Lower lobe of right lung (tissue), 2 donors: ENCODE data around the gene PPOX. TPM values are rescaled to one million over a fixed set of nuclear protein-coding genes. Genes with fewer than 3 reads are reported as not detected.

Source experiments
- ATAC-seq, 2 donors: fragments of 200-7000 bp; cut with Tn5 transposase; one replicate each; pipeline ENCODE4 v1.9.1; 2020 to 2022; ENCODE audit warnings: mild to moderate bottlenecking in 2 of 2, moderate library complexity in 2 of 2
- DNase-seq: peaks from one replicate; pipeline ENCODE4 v3.0.0-alpha.2; 2020
- H3K27ac ChIP-seq: fragments of 200-600 bp; one replicate; pipeline ENCODE4 v1.8.0; 2022
- H3K27me3 ChIP-seq: fragments of 200-600 bp; one replicate; pipeline ENCODE4 v1.8.0; 2022; ENCODE audit warnings: low read depth
- H3K36me3 ChIP-seq: fragments of 200-600 bp; one replicate; pipeline ENCODE4 v1.8.0; 2022; ENCODE audit warnings: mild to moderate bottlenecking
- H3K4me1 ChIP-seq: fragments of 200-600 bp; one replicate; pipeline ENCODE4 v1.8.0; 2022
- H3K4me3 ChIP-seq: fragments of 200-600 bp; one replicate; pipeline ENCODE4 v1.8.0; 2022; ENCODE audit warnings: mild to moderate bottlenecking
- H3K9me3 ChIP-seq: fragments of 200-600 bp; one replicate; pipeline ENCODE4 v1.8.0; 2022
- intact Hi-C: fragments of 100-400 bp; cut with DNase I; formaldehyde crosslinking; loops from one replicate; pipeline ENCODE4 v1.11.0; 2022
- total RNA-seq: library from RNA; stranded (reverse); fragmentation: NEBNext Ultra II Directional; extraction: Animal tissue kit (Norgen Biotek cat#: 25700); gene quantifications from one replicate; pipeline ENCODE4 v1.2.1, GENCODE V29; 2021
- TF ChIP-seq, protein P1 (sequence below): fragments of 200-600 bp; IDR thresholded peaks from one replicate; pipeline ENCODE4 v1.8.0; 2022; ENCODE audit warnings: antibody characterized with exemption, mild to moderate bottlenecking
- donor health status: DM: no; HTN: yes; CAD: no; lungs with severe emphysema.

Gene PPOX
- total RNA-seq, 1 donor from 2014 or later, result 24.1 TPM

DNA sequence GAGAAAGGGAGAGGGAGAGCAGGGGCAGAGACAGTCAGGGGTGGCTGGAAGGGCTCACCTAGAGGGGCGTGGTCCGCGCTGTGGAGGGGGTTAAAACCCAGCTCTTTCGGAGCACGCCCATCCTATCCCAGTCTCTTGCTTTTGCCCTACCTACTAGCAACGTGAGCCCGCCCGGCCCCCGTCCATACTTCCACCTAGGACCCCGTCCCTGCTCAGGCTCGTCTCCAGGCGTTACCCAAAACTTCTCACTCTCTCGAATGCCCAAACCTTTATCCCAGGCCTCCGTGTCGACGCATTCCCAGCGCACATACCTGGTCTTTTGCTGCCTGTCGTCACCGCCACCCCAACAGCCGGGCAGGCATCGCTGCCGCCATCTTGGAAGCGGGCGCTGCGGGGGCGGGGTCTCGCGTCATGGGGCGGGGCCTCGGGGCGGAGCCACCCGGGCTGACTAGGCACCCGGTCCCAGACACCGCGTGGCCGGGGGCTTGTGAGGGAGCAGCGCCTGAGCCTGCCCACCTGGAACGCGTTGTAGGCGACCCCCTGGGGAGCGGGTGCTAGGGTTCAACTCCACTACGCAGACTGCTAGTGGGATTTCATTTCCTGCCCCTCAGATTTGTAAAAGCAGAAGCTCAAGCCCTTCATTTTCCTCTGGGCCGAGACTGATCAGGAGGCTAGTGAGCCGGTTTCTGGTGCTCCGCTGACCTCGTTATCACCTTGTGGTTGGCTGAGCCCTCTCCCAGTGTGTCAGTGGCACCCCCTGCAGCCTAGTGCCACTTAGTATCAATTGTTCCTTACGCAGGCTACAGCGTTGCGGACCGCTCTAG lies 11.1 kb downstream of the PPOX start, which contains the start of gene B4GALT3:
TSS of gene B4GALT3 (minus strand) at position 396 of the 824 bp plus-strand sequence. CDS start 1,447 bp downstream, outside the sequence.
- DNase-seq (peak; percentile 93), ATAC-seq (peak; percentile 97 to 99)
- peak within 1 kb of the TSS; percentile 80 for H3K4me3 ChIP-seq
- no peaks in the 10 kb centered on the region for H3K9me3 ChIP-seq
- peaks cover 37% of the 10 kb centered on the region for H3K36me3 ChIP-seq
- TF ChIP-seq, protein P1, sequence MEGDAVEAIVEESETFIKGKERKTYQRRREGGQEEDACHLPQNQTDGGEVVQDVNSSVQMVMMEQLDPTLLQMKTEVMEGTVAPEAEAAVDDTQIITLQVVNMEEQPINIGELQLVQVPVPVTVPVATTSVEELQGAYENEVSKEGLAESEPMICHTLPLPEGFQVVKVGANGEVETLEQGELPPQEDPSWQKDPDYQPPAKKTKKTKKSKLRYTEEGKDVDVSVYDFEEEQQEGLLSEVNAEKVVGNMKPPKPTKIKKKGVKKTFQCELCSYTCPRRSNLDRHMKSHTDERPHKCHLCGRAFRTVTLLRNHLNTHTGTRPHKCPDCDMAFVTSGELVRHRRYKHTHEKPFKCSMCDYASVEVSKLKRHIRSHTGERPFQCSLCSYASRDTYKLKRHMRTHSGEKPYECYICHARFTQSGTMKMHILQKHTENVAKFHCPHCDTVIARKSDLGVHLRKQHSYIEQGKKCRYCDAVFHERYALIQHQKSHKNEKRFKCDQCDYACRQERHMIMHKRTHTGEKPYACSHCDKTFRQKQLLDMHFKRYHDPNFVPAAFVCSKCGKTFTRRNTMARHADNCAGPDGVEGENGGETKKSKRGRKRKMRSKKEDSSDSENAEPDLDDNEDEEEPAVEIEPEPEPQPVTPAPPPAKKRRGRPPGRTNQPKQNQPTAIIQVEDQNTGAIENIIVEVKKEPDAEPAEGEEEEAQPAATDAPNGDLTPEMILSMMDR, result no peak
- H3K27ac ChIP-seq, result peak within 1 kb of the TSS; percentile 91
- H3K27me3 ChIP-seq, result no peaks in the 10 kb centered on the region
- intact Hi-C loops, result no loop called here
- peaks cover 38% of the 10 kb centered on the region for H3K4me1 ChIP-seq

DNA sequence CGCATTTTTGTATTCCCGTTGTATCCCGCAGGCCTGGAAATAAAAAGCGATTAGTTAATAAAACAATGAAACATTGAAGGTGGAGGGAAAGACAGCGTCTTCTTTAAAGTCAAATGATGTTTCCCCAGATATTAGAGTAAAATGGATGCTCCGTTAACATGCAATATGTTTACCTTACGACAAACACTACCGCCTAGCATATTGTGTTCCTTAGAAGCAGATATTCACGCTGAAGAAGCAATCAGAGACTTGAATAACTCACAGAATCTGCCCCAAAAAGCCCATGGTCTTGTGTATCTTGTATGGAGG lies 11.7 kb downstream of the PPOX start:
- Histone ChIP-seq H3K4me1 (peaks cover 38% of the 10 kb centered on the region), H3K36me3 (peaks cover 31% of the 10 kb centered on the region), H3K27ac (peak overlapping the region; percentile 91), H3K9me3 (no peaks in the 10 kb centered on the region), H3K4me3 (peak overlapping the region; percentile 80), H3K27me3 (no peaks in the 10 kb centered on the region)
- no peak for DNase-seq
- intact Hi-C loops, result no loop called here
- no peak for ATAC-seq
- TF ChIP-seq, protein P1, result no peak

DNA sequence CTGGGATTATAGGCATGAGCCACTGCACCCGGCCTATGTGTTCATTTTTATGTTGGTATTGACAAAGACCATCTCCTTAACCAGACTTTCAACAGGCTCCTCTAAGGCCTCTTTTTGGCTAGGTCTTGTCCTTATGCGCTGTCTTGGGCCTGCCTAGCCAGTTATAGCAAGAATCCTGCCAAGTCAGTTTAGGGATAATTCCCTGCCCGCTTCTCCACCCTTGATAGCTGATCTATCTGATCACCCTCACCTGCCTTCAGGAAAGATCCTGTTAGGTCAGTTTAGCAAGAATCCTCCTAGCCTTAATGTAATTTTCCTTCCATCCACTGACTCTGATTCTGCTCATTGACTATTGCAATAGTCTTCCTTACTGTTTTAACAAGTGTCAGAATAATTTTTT lies 13.5 kb downstream of the PPOX start:
- peaks cover 13% of the 10 kb centered on the region for H3K36me3 ChIP-seq
- ATAC-seq (no peak), DNase-seq (no peak)
- TF ChIP-seq, protein P1, result no peak
- H3K9me3 ChIP-seq, result no peaks in the 10 kb centered on the region
- H3K4me1 ChIP-seq, result peaks cover 44% of the 10 kb centered on the region
- H3K27ac ChIP-seq, result no peak overlapping the region
- intact Hi-C loops, result no loop called here
- H3K4me3 ChIP-seq, result no peak overlapping the region
- no peaks in the 10 kb centered on the region for H3K27me3 ChIP-seq

DNA sequence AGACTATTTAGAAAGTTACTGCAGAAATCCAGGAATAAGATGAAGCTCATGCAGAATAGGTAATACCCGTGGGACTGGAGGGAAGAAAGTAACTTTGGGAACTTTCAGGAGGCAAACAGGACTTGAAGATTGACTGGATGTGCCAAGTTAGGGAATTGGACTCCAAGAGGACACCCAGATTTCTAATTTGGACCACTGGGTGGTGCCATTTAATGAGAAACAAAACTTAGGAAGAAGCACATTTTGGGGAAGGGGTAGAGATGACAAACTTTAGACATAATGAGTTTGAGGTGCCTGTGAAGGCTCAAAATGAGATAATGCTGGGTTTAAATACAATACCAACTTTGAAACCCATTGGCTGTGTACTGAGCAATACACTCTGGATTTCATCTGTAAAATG lies 14.4 kb downstream of the PPOX start:
- DNase-seq (no peak), ATAC-seq (no peak)
- intact Hi-C loops, result no loop called here
- Histone ChIP-seq H3K4me1 (peaks cover 51% of the 10 kb centered on the region), H3K36me3 (peaks cover 4% of the 10 kb centered on the region), H3K27ac (no peak overlapping the region), H3K27me3 (no peaks in the 10 kb centered on the region), H3K4me3 (no peak overlapping the region), H3K9me3 (no peaks in the 10 kb centered on the region)
- TF ChIP-seq, protein P1, result peak; percentile 20

DNA sequence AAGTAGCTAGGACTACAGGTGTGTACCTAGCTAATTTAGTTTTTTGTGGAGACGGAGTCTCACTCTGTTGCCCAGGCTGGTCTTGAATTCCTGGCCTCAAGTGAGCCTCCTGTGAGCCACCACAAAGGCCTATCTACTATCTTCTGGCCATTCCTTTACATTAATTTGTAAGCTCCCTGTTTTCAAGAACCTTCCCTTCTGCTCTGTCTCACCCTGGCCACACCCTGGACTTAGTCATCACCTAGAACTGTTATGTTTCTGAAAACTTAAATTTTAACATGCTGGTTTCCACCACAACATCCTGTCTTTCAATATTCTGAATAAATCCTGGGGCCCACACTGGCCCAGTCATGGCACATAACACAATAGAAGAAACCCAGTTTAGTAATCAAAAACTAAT lies 16.0 kb downstream of the PPOX start:
- Histone ChIP-seq H3K4me1 (peaks cover 56% of the 10 kb centered on the region), H3K9me3 (no peaks in the 10 kb centered on the region), H3K27me3 (no peaks in the 10 kb centered on the region), H3K36me3 (no peaks in the 10 kb centered on the region), H3K4me3 (no peak overlapping the region), H3K27ac (peak overlapping the region; percentile 63)
- intact Hi-C loops, result no loop called here
- TF ChIP-seq, protein P1, result no peak
- no peak for ATAC-seq
- no peak for DNase-seq
